HepG2 (cell line): ENCODE measurements around the gene CD302. TPM values are rescaled to one million over a fixed set of nuclear protein-coding genes. Genes with fewer than 3 reads are reported as not detected.

Source experiments
- AGO1 ChIP-seq: fragments of 200-400 bp; formaldehyde crosslinking; IDR thresholded peaks from 2 replicates; pipeline ENCODE4 v1.6.1; 2017; ENCODE audit warnings: mild to moderate bottlenecking, low read depth, low read length, moderate library complexity; ENCODE audit not compliant: poor library complexity, severe bottlenecking
- ASH2L ChIP-seq: fragments of 300-600, 200-600 bp; sonication (generic); IDR thresholded peaks from 2 replicates; pipeline ENCODE4 v1.7.0; 2017; ENCODE audit warnings: low read depth, mild to moderate bottlenecking, moderate library complexity, mixed read lengths, low read length; ENCODE audit not compliant: insufficient read length
- ELF1 ChIP-seq: sonication (generic); formaldehyde crosslinking; IDR thresholded peaks from 2 replicates; pipeline ENCODE4 v1.4.0; 2020; ENCODE audit warnings: missing genetic modification reagents
- FOXJ3 ChIP-seq: sonication (generic); formaldehyde crosslinking; IDR thresholded peaks from 2 replicates; pipeline ENCODE4 v1.4.0; 2020; ENCODE audit warnings: missing genetic modification reagents, mild to moderate bottlenecking, borderline replicate concordance
- NCOA2 ChIP-seq: sonication (generic); formaldehyde crosslinking; IDR thresholded peaks from 2 replicates; pipeline ENCODE4 v1.8.0; 2022; ENCODE audit warnings: inconsistent platforms
- RARA ChIP-seq: IDR thresholded peaks from 2 replicates; pipeline ENCODE4 v1.6.1; 2016; ENCODE audit warnings: missing genetic modification reagents, missing compliant biosample characterization
- RCOR2 ChIP-seq: IDR thresholded peaks from 2 replicates; pipeline ENCODE4 v1.6.1; 2016; ENCODE audit warnings: missing biosample characterization, missing genetic modification reagents
- THRA ChIP-seq: sonication (generic); formaldehyde crosslinking; IDR thresholded peaks from 2 replicates; pipeline ENCODE4 v1.4.0; 2020; ENCODE audit warnings: missing genetic modification reagents, borderline replicate concordance
- ZBTB49 ChIP-seq: sonication (generic); formaldehyde crosslinking; IDR thresholded peaks from 2 replicates; pipeline ENCODE4 v1.4.0; 2020; ENCODE audit warnings: missing genetic modification reagents, borderline replicate concordance
- ZFYVE20 ChIP-seq: sonication (generic); formaldehyde crosslinking; IDR thresholded peaks from 2 replicates; pipeline ENCODE4 v1.8.0; 2023; ENCODE audit warnings: low read depth, mild to moderate bottlenecking, moderate library complexity, missing genetic modification reagents, borderline replicate concordance
- ZNF225 ChIP-seq: sonication (generic); formaldehyde crosslinking; IDR thresholded peaks from 2 replicates; pipeline ENCODE4 v1.4.0; 2020; ENCODE audit warnings: mild to moderate bottlenecking, missing genetic modification reagents
- ZNF274 ChIP-seq: sonication (generic); formaldehyde crosslinking; IDR thresholded peaks from 2 replicates; pipeline ENCODE4 v1.5.1; 2020; ENCODE audit warnings: mild to moderate bottlenecking, missing genetic modification reagents
- ZNF282 ChIP-seq: fragments of 450-650 bp; IDR thresholded peaks from 2 replicates; pipeline ENCODE4 v1.6.1; 2018; ENCODE audit not compliant: partially characterized antibody
- ZNF292 ChIP-seq: sonication (generic); formaldehyde crosslinking; IDR thresholded peaks from 2 replicates; pipeline ENCODE4 v1.8.1; 2022; ENCODE audit warnings: mild to moderate bottlenecking, low read depth, missing genetic modification reagents, borderline replicate concordance
- ZNF775 ChIP-seq: sonication (generic); formaldehyde crosslinking; IDR thresholded peaks from 2 replicates; pipeline ENCODE4 v1.4.0; 2020; ENCODE audit warnings: missing genetic modification reagents, mild to moderate bottlenecking, moderate library complexity, borderline replicate concordance
- polyA plus RNA-seq, 8 experiments: library from polyadenylated mRNA; depleted of rRNA in 3 of 8; stranded (reverse) in 7 of 8; unstranded in 1 of 8; fragments of >200 nt; fragmentation: Illumina TruSeq in 4 of 8; extraction: Trizol in 4 of 8; gene quantifications; 2 replicates each; pipeline versions ENCODE4 v1.2.1 to v1.2.3, GENCODE V29; 2011 to 2016; ENCODE audit warnings: low read depth in 4 of 8, missing spikeins in 1 of 8, mixed read lengths in 1 of 8; ENCODE audit not compliant: insufficient read depth in 1 of 8
- total RNA-seq, 5 experiments: library from RNA; depleted of rRNA; stranded (reverse); fragments of >200 nt; fragmentation: Illumina TruSeq; extraction: Trizol; gene quantifications; 2 replicates each; pipeline ENCODE4 v1.2.3, GENCODE V29; 2016; ENCODE audit warnings: low read depth in 1 of 5
- TF ChIP-seq, protein P1 (sequence below): IDR thresholded peaks from 2 replicates; pipeline ENCODE4 v1.6.1; 2016; ENCODE audit warnings: low read depth, missing genetic modification reagents, missing compliant biosample characterization
- TF ChIP-seq, protein P2 (sequence below): sonication (generic); formaldehyde crosslinking; IDR thresholded peaks from 2 replicates; pipeline ENCODE4 v1.9.0; 2021; ENCODE audit warnings: missing genetic modification reagents, mild to moderate bottlenecking, borderline replicate concordance

Gene CD302
- total and polyA plus RNA-seq, 2 of the 13 experiments (the other 11 are each of a cell fraction or from before 2014, with no cell fraction given) = 8.0 to 15.6 TPM

- TF ChIP-seq, protein P1, sequence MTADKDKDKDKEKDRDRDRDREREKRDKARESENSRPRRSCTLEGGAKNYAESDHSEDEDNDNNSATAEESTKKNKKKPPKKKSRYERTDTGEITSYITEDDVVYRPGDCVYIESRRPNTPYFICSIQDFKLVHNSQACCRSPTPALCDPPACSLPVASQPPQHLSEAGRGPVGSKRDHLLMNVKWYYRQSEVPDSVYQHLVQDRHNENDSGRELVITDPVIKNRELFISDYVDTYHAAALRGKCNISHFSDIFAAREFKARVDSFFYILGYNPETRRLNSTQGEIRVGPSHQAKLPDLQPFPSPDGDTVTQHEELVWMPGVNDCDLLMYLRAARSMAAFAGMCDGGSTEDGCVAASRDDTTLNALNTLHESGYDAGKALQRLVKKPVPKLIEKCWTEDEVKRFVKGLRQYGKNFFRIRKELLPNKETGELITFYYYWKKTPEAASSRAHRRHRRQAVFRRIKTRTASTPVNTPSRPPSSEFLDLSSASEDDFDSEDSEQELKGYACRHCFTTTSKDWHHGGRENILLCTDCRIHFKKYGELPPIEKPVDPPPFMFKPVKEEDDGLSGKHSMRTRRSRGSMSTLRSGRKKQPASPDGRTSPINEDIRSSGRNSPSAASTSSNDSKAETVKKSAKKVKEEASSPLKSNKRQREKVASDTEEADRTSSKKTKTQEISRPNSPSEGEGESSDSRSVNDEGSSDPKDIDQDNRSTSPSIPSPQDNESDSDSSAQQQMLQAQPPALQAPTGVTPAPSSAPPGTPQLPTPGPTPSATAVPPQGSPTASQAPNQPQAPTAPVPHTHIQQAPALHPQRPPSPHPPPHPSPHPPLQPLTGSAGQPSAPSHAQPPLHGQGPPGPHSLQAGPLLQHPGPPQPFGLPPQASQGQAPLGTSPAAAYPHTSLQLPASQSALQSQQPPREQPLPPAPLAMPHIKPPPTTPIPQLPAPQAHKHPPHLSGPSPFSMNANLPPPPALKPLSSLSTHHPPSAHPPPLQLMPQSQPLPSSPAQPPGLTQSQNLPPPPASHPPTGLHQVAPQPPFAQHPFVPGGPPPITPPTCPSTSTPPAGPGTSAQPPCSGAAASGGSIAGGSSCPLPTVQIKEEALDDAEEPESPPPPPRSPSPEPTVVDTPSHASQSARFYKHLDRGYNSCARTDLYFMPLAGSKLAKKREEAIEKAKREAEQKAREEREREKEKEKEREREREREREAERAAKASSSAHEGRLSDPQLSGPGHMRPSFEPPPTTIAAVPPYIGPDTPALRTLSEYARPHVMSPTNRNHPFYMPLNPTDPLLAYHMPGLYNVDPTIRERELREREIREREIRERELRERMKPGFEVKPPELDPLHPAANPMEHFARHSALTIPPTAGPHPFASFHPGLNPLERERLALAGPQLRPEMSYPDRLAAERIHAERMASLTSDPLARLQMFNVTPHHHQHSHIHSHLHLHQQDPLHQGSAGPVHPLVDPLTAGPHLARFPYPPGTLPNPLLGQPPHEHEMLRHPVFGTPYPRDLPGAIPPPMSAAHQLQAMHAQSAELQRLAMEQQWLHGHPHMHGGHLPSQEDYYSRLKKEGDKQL (CRISPR knock-in tag) = 0 out of 2 replicates have a peak, but pooled peaks have one; percentile 40
- TF ChIP-seq AGO1 (peak; percentile 81), RARA (no peak; the same call in 1 of the 2 replicates), ELF1 (CRISPR knock-in tag) (no peak; the same call in 1 of the 2 replicates), ZNF225 (CRISPR knock-in tag) (peak; percentile 99), ASH2L (peak; percentile 84), NCOA2 (CRISPR knock-in tag) (no peak), THRA (no peak), ZNF775 (CRISPR knock-in tag) (peak; percentile 64; the same call in 1 of the 2 replicates), ZBTB49 (CRISPR knock-in tag) (no peak), FOXJ3 (CRISPR knock-in tag) (peak; percentile 58; the same call in 1 of the 2 replicates), ZNF274 (peak; percentile 97), ZNF292 (peak; percentile 44; the same call in 1 of the 2 replicates), ZFYVE20 (CRISPR knock-in tag) (0 out of 2 replicates have a peak, but pooled peaks have one; percentile 91), RCOR2 (CRISPR knock-in tag) (peak; percentile 55; the same call in 1 of the 2 replicates), ZNF282 (no peak)
- TF ChIP-seq, protein P2, sequence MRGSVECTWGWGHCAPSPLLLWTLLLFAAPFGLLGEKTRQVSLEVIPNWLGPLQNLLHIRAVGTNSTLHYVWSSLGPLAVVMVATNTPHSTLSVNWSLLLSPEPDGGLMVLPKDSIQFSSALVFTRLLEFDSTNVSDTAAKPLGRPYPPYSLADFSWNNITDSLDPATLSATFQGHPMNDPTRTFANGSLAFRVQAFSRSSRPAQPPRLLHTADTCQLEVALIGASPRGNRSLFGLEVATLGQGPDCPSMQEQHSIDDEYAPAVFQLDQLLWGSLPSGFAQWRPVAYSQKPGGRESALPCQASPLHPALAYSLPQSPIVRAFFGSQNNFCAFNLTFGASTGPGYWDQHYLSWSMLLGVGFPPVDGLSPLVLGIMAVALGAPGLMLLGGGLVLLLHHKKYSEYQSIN (CRISPR knock-in tag) = no peak
Observed at GRCh38 chr2:159797543-159798375, at the start of gene CD302 (continued).
